ENCODE measurements around the gene RAMACL.

The RAMACL gene

GRCh38 chr6:166597711-166598440 is 11.4 kb upstream of the RAMACL start:
- H3K36me3 ChIP-seq = no peaks in the 10 kb centered on the region
- peak overlapping the region; percentile 57 for H3K27ac ChIP-seq
- TF ChIP-seq CTCF (IDR thresholded peaks at IDR 0.05) = no peak
- peaks cover 19 to 35% of the 10 kb centered on the region in 2 experiments for H3K4me1 ChIP-seq (ENCODE audit: control insufficient read depth in 1 of 2, insufficient read depth in 1 of 2, low read depth in 1 of 2, low read length in 1 of 2)
- H3K4me3 ChIP-seq (ENCODE audit: low read depth in 1 of 2, low read length in 1 of 2) = no peak overlapping the region
- no peaks in the 10 kb centered on the region for H3K27me3 ChIP-seq
- H3K9me3 ChIP-seq = no peaks in the 10 kb centered on the region

GRCh38 chr6:166596776-166597507 is 10.5 kb upstream of the RAMACL start:
- TF ChIP-seq CTCF (IDR thresholded peaks at IDR 0.05) = no peak
- H3K4me3 ChIP-seq (ENCODE audit: low read depth in 1 of 2, low read length in 1 of 2) = no peak overlapping the region
- H3K9me3 ChIP-seq = no peaks in the 10 kb centered on the region
- no peaks in the 10 kb centered on the region for H3K27me3 ChIP-seq
- H3K27ac ChIP-seq = no peak overlapping the region
- no peaks in the 10 kb centered on the region for H3K36me3 ChIP-seq
- H3K4me1 ChIP-seq (ENCODE audit: control insufficient read depth in 1 of 2, insufficient read depth in 1 of 2, low read depth in 1 of 2, low read length in 1 of 2) = peaks cover 19 to 31% of the 10 kb centered on the region in 2 experiments

DNA sequence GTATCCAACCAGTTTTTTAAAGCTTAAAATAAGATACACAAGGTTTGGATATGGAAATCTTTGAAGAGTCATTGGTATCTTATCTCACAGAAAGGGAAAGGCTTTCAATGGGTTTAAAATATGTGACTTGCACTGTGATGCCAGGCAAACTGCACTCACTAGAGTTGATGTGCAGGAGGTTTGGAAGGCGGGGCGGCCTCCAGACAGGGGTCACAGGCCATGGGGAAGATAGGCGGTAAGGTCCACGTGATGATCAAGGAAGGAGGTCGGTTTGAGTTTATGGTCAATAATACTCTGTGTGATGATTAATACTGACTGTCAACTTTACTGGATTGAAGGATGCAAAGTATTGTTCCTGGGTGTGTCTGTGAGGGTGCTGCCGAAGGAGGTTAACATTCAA is 9.5 kb upstream of the RAMACL start:
- no peak overlapping the region for H3K27ac ChIP-seq
- no peak for TF ChIP-seq CTCF (IDR thresholded peaks at IDR 0.05)

GRCh38 chr6:166595061-166595780 is 8.7 kb upstream of the RAMACL start:
- Histone ChIP-seq H3K27ac (no peak overlapping the region), H3K27me3 (no peaks in the 10 kb centered on the region), H3K36me3 (no peaks in the 10 kb centered on the region), H3K9me3 (no peaks in the 10 kb centered on the region), H3K4me3 (ENCODE audit: low read depth in 1 of 2, low read length in 1 of 2) (no peak overlapping the region), H3K4me1 (ENCODE audit: control insufficient read depth in 1 of 2, insufficient read depth in 1 of 2, low read depth in 1 of 2, low read length in 1 of 2) (peaks cover 23 to 43% of the 10 kb centered on the region in 2 experiments)
- no peak for TF ChIP-seq CTCF (IDR thresholded peaks at IDR 0.05)

More for the DNA sequence above, 9.5 kb upstream of the RAMACL start:
- Histone ChIP-seq H3K4me1 (ENCODE audit: control insufficient read depth in 1 of 2, insufficient read depth in 1 of 2, low read depth in 1 of 2, low read length in 1 of 2) (peaks cover 19 to 36% of the 10 kb centered on the region in 2 experiments), H3K9me3 (no peaks in the 10 kb centered on the region), H3K36me3 (no peaks in the 10 kb centered on the region), H3K27me3 (no peaks in the 10 kb centered on the region), H3K4me3 (ENCODE audit: low read depth in 1 of 2, low read length in 1 of 2) (no peak overlapping the region)

DNA sequence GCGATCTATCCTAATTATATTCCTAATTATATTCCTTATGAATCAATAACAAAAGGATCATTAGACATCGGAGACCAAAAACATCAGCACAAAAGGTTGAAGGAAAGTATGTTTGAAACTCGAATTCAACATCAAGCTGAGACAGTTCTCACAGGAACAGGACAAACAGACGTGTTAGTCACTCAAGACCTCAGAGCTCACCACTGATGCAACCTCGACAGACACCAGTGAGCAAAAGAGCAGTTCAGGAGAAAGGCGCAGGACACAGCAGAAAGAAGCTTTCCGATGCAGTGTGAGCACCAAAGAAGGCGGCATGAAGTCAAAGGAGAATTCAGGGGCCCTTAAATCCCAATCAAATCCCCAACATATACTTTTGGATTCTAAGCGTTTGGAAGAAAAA is 6.3 kb upstream of the RAMACL start:
- Histone ChIP-seq H3K4me3 (ENCODE audit: low read depth in 1 of 2, low read length in 1 of 2) (no peak overlapping the region), H3K27ac (no peak overlapping the region), H3K9me3 (no peaks in the 10 kb centered on the region), H3K36me3 (no peaks in the 10 kb centered on the region), H3K27me3 (no peaks in the 10 kb centered on the region), H3K4me1 (ENCODE audit: control insufficient read depth in 1 of 2, insufficient read depth in 1 of 2, low read depth in 1 of 2, low read length in 1 of 2) (peaks cover 28 to 43% of the 10 kb centered on the region in 2 experiments)
- no peak for TF ChIP-seq CTCF (IDR thresholded peaks at IDR 0.05)

Measured in neutrophil (primary cell).